ENCODE measurements around the gene SEC24D. TPM values are rescaled to one million over a fixed set of nuclear protein-coding genes. Genes with fewer than 3 reads are reported as not detected.
A peak's percentile ranks its signal among the peaks of the same experiment; 100 is the strongest.

The SEC24D gene
- total and polyA plus RNA-seq, 2 experiments from 2014 or later = 23.9 to 58.6 TPM

GRCh38 chr4:118734491-118735205 is 101.3 kb downstream of the SEC24D start:
- Histone ChIP-seq H3K36me3 (peaks cover 55% of the 10 kb centered on the region), H3K27ac (no peak overlapping the region), H3K9me3 (ENCODE audit: low read depth) (no peaks in the 10 kb centered on the region), H3K27me3 (no peaks in the 10 kb centered on the region), H3K4me1 (ENCODE audit: low read depth) (no peaks in the 10 kb centered on the region), H3K4me3 (no peak overlapping the region)
- no peak for TF ChIP-seq CTCF (IDR thresholded peaks at IDR 0.05; ENCODE audit: low read depth, low read length)
- no peak for DNase-seq (ENCODE audit: low read depth in 1 of 2, low spot score in 1 of 2)

DNA sequence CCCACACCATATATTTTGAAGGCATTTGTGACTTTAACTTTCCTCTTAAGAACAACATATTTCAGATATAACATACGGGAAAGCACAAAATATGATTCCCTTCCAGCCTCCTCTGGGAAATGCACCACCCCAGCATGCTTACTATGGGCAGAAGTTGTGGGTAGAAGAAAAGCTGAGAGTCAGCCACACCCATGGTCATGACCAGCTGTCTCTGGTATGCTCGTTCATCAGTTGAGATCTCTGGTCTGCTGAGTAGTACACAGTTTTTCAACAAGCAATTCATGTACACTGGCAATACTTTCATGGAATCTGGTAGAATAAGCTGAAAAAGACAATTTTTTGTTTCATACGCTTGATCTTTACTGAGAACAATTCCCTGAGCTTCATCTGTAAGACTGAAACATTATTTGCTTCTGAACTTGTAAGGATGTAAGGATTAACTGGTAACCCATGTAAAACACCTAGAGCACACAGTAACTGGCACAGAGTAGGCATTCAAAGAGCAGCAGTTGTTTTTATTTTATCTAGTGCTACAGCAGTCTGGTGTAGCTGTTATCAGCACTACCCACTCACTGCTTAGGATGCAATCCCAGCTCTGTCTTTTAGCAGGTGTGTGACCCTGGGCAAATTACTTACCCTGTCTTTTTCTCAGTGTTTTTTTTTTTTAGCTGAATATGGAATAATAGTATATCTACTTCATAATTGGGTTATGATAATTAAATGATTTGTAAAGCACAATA is 103.2 kb downstream of the SEC24D start:
- Histone ChIP-seq H3K4me3 (no peak overlapping the region), H3K36me3 (peaks cover 55% of the 10 kb centered on the region), H3K27me3 (no peaks in the 10 kb centered on the region), H3K27ac (no peak overlapping the region), H3K9me3 (ENCODE audit: low read depth) (no peaks in the 10 kb centered on the region), H3K4me1 (ENCODE audit: low read depth) (no peaks in the 10 kb centered on the region)
- DNase-seq (ENCODE audit: low read depth in 1 of 2, low spot score in 1 of 2) = no peak
- no peak for TF ChIP-seq CTCF (IDR thresholded peaks at IDR 0.05; ENCODE audit: low read depth, low read length)

GRCh38 chr4:118730683-118731082 is 105.2 kb downstream of the SEC24D start:
- no peaks in the 10 kb centered on the region for H3K9me3 ChIP-seq (ENCODE audit: low read depth)
- H3K36me3 ChIP-seq = peaks cover 57% of the 10 kb centered on the region
- TF ChIP-seq CTCF (IDR thresholded peaks at IDR 0.05; ENCODE audit: low read depth, low read length) = no peak
- no peak for DNase-seq (ENCODE audit: low read depth in 1 of 2, low spot score in 1 of 2)
- H3K4me3 ChIP-seq = no peak overlapping the region
- no peaks in the 10 kb centered on the region for H3K4me1 ChIP-seq (ENCODE audit: low read depth)
- no peaks in the 10 kb centered on the region for H3K27me3 ChIP-seq
- no peak overlapping the region for H3K27ac ChIP-seq

DNA sequence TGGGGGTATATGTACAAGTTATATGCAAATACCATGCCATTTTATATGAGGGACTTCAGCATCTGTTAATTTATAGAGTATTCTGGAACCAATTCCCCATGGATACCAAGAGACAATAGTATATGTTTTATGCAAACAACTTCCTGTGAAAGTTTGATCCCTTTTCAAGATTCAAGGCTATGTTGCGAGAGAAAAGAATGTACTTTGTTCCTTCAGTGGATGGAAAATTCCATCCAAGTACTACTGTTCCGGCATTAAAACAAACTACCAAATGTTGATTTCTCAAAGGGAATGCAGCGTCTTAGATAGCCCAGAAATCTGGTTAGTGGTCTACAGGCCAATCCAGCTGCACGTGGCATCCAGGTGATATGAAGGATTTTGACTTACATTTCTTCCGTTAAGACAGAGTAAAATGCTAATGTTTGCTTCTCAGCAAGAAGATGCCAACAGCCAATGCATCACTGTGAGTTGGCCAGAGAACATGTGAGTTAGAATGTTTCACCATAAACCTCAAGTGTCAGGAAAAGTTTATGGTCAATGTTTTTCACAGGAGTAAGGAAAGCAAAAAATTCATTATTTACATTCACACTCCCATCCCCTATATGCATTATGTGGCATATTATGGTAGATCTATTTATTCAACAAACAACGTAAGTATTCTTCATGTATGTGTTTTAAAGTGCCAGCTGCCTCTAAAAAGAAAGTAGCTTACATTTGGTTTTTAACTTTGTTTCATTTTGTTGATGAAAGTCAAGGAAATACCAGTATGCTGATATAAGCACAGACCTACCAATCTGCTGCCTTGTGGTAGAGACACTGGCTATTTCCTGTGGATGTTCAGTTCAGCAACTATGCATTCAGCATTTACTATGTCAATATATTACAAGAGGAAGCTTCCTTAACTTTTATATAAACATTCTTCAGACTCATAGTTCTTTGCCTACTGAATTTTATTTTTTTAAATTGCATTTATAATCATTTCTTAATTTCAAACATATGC is 106.3 kb downstream of the SEC24D start:
- DNase-seq (ENCODE audit: low read depth in 1 of 2, low spot score in 1 of 2) = peak in 1 of 2 donors; percentile 59
- H3K27ac ChIP-seq = no peak overlapping the region
- no peak overlapping the region for H3K4me3 ChIP-seq
- H3K27me3 ChIP-seq = no peaks in the 10 kb centered on the region
- no peak for TF ChIP-seq CTCF (IDR thresholded peaks at IDR 0.05; ENCODE audit: low read depth, low read length)
- no peaks in the 10 kb centered on the region for H3K4me1 ChIP-seq (ENCODE audit: low read depth)
- H3K36me3 ChIP-seq = peaks cover 54% of the 10 kb centered on the region
- H3K9me3 ChIP-seq (ENCODE audit: low read depth) = no peaks in the 10 kb centered on the region

DNA sequence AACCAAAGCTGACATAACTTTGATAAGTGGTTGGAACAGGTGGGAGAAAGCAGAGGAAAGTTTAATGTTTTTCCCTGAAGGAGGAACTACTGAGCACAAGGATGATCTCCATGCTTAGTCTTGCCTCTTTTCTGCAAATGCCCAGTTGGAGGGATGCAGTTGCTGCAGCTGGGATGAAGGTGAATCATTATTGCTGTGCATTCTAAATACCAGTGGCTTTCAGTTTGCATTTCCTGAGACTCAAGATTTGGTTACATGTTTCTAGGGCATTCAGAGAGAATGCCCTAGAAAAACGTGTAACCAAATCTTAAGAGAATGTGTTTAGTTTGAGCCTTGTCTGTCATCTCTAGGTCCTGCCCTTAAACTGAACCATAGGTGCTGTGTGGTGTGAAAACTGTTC is 108.6 kb downstream of the SEC24D start:
- peaks cover 55% of the 10 kb centered on the region for H3K36me3 ChIP-seq
- no peaks in the 10 kb centered on the region for H3K4me1 ChIP-seq (ENCODE audit: low read depth)
- H3K27ac ChIP-seq = no peak overlapping the region
- H3K4me3 ChIP-seq = no peak overlapping the region
- no peak for TF ChIP-seq CTCF (IDR thresholded peaks at IDR 0.05; ENCODE audit: low read depth, low read length)
- H3K27me3 ChIP-seq = no peaks in the 10 kb centered on the region
- no peaks in the 10 kb centered on the region for H3K9me3 ChIP-seq (ENCODE audit: low read depth)
- no peak for DNase-seq (ENCODE audit: low read depth in 1 of 2, low spot score in 1 of 2)

All from cardiac muscle cell (in vitro differentiated cells and primary cell).